A549 (cell line): Measurements from ENCODE around the gene SNX27. TPM values are rescaled to one million over a fixed set of nuclear protein-coding genes. Genes with fewer than 3 reads are reported as not detected.

Experiments
- ATAC-seq, 2 experiments: fragments of 200-7000 bp in 1 of 2; fragments of >200 bp in 1 of 2; cut with Nextera tagmentation in 1 of 2; cut with Tn5 transposase in 1 of 2; 3 replicates each; pipeline versions ENCODE4 v1.8.0 to v1.9.1; 2018 to 2020; ENCODE audit warnings: mild to moderate bottlenecking in 1 of 2, moderate library complexity in 1 of 2
- CTCF ChIA-PET: fragments of 300-600 bp; sonication (Branson Sonifier 250); formaldehyde crosslinking; extraction: SDS; loops from one replicate; lab custom pipeline; 2021; ENCODE audit warnings: antibody characterized with exemption, inconsistent platforms; lab: Yijun Ruan, JAX
- POLR2A ChIA-PET: fragments of 350-600 bp; formaldehyde crosslinking; extraction: SDS; loops from one replicate; lab custom pipeline; 2021; ENCODE audit warnings: antibody characterized with exemption, inconsistent platforms; lab: Yijun Ruan, JAX
- DNase-seq, 2 experiments: peaks; one replicate each; pipeline versions ENCODE4 v3.0.0 to v3.0.0-alpha.2; 2011 to 2016; ENCODE audit warnings: low read depth in 1 of 2, low spot score in 1 of 2
- FAIRE-seq: peaks from 2 replicates; lab custom pipeline; 2011; peaks lifted over from hg19 to GRCh38; lab: Jason Lieb, UNC
- H3K27ac ChIP-seq, 2 experiments: fragments of >200 bp; sonication (Bioruptor Twin); formaldehyde crosslinking; 3 replicates each; pipeline ENCODE4 v1.5.1; 2016 to 2017
- H3K4me1 ChIP-seq: fragments of >200 bp; sonication (Bioruptor Twin); formaldehyde crosslinking; 3 replicates; pipeline ENCODE4 v1.6.1; 2016
- H3K4me2 ChIP-seq: fragments of >200 bp; sonication (Bioruptor Twin); formaldehyde crosslinking; 3 replicates; pipeline ENCODE4 v1.6.1; 2016
- H3K4me3 ChIP-seq: fragments of >200 bp; sonication (Bioruptor Twin); formaldehyde crosslinking; 3 replicates; pipeline ENCODE4 v1.5.1; 2016
- H3K9me3 ChIP-seq: fragments of >200 bp; sonication (Bioruptor Twin); formaldehyde crosslinking; 3 replicates; pipeline ENCODE4 v1.6.1; 2016
- CEBPB ChIP-seq, 2 experiments: fragments of >200 bp in 1 of 2; sonication (Bioruptor Twin) in 1 of 2; formaldehyde crosslinking in 1 of 2; IDR thresholded peaks; 2 replicates each; pipeline ENCODE4 v1.6.1; 2012 to 2016
- EHF ChIP-seq: fragments of 250-450 bp; sonication (Bioruptor Pico); IDR thresholded peaks from 2 replicates; pipeline ENCODE4 v1.5.0; 2020; ENCODE audit warnings: mild to moderate bottlenecking
- FOSB ChIP-seq: fragments of 250-450 bp; sonication (Bioruptor Pico); IDR thresholded peaks from 2 replicates; pipeline ENCODE4 v1.5.0; 2020; ENCODE audit warnings: mild to moderate bottlenecking, moderate library complexity
- FOSL2 ChIP-seq, 2 experiments: fragments of 450-650 bp in 1 of 2; fragments of >200 bp in 1 of 2; sonication (Bioruptor Twin) in 1 of 2; formaldehyde crosslinking; IDR thresholded peaks; 2 replicates each; pipeline versions ENCODE4 v1.5.0 to v1.6.1; 2016 to 2020; ENCODE audit warnings: mild to moderate bottlenecking in 1 of 2, moderate library complexity in 1 of 2
- HDAC2 ChIP-seq: fragments of 200-600 bp; sonication (generic); IDR thresholded peaks from 2 replicates; pipeline ENCODE4 v1.6.1; 2016
- HOXB13 ChIP-seq: fragments of 250-450 bp; sonication (Bioruptor Pico); IDR thresholded peaks from 2 replicates; pipeline ENCODE4 v1.5.0; 2020; ENCODE audit warnings: low read depth, mild to moderate bottlenecking, moderate library complexity
- KDM1A ChIP-seq: fragments of 200-600 bp; sonication (generic); IDR thresholded peaks from 2 replicates; pipeline ENCODE4 v1.6.1; 2016; ENCODE audit warnings: low read depth, mild to moderate bottlenecking
- NFE2L2 ChIP-seq: fragments of 150-350 bp; conservative IDR thresholded peaks from 2 replicates; pipeline ENCODE4 v1.6.1; 2014; ENCODE audit warnings: low read length
- NPAS2 ChIP-seq: fragments of 250-450 bp; sonication (Bioruptor Pico); IDR thresholded peaks from 2 replicates; pipeline ENCODE4 v1.8.0; 2022; ENCODE audit warnings: mild to moderate bottlenecking, moderate library complexity, borderline replicate concordance
- NR3C1 ChIP-seq: fragments of >200 bp; sonication (Bioruptor Twin); formaldehyde crosslinking; IDR thresholded peaks from 3 replicates; pipeline ENCODE4 v1.6.1; 2017
- PHF8 ChIP-seq: fragments of 200-600 bp; sonication (generic); IDR thresholded peaks from 2 replicates; pipeline ENCODE4 v1.6.1; 2016; ENCODE audit warnings: low read depth, mild to moderate bottlenecking, antibody characterized with exemption, moderate library complexity, borderline replicate concordance
- POLR2AphosphoS2 ChIP-seq: conservative IDR thresholded peaks from 2 replicates; pipeline ENCODE4 v1.6.1; 2012; ENCODE audit warnings: low read length, improper control_type of control experiment, inconsistent platforms
- RARB ChIP-seq: fragments of 250-450 bp; sonication (Bioruptor Pico); IDR thresholded peaks from 2 replicates; pipeline ENCODE4 v1.8.0; 2021; ENCODE audit warnings: mild to moderate bottlenecking, moderate library complexity
- RCOR1 ChIP-seq: fragments of 150-350 bp; IDR thresholded peaks from 2 replicates; pipeline ENCODE4 v1.6.1; 2014; ENCODE audit warnings: antibody characterized with exemption, low read length, low read depth
- SMC3 ChIP-seq: fragments of >200 bp; sonication (Bioruptor Twin); formaldehyde crosslinking; IDR thresholded peaks from 3 replicates; pipeline ENCODE4 v1.6.1; 2018; ENCODE audit warnings: inconsistent platforms
- TP53 ChIP-seq: fragments of 250-450 bp; sonication (Bioruptor Pico); IDR thresholded peaks from 2 replicates; pipeline ENCODE4 v1.5.0; 2021; ENCODE audit warnings: mild to moderate bottlenecking, moderate library complexity
- ZNF302 ChIP-seq: fragments of 250-450 bp; sonication (Bioruptor Pico); IDR thresholded peaks from 2 replicates; pipeline ENCODE4 v1.9.0; 2021; ENCODE audit warnings: inconsistent platforms, mild to moderate bottlenecking, moderate library complexity
- WGBS: methylation state at CpG from one replicate; pipeline ENCODE4 v1.1.6; 2017; ENCODE audit errors: missing lambda C conversion rate; 5-methylcytosine and 5-hydroxymethylcytosine counted together
- polyA plus RNA-seq, 4 experiments: library from polyadenylated mRNA; depleted of rRNA in 3 of 4; stranded (reverse); fragments of >200 nt; fragmentation: RNase III in 1 of 4; extraction: RNeasy Plus Mini Kit Qiagen cat#74134 plus additional on column Dnase treatment in 1 of 4; gene quantifications; 2 replicates in 3 of 4; 3 replicates in 1 of 4; pipeline ENCODE4 v1.2.3, GENCODE V29; 2011 to 2017
- TF ChIP-seq, protein P1 (sequence below): fragments of >200 bp; sonication (Bioruptor Twin); formaldehyde crosslinking; IDR thresholded peaks from 3 replicates; pipeline ENCODE4 v1.5.1; 2016
- TF ChIP-seq, protein P2 (sequence below): fragments of 250-450 bp; sonication (Bioruptor Pico); IDR thresholded peaks from 2 replicates; pipeline ENCODE4 v1.5.0; 2020; ENCODE audit warnings: low read depth, mild to moderate bottlenecking, moderate library complexity
- TF ChIP-seq, protein P3 (sequence below): fragments of >200 bp; sonication (Bioruptor Twin); formaldehyde crosslinking; IDR thresholded peaks from 3 replicates; pipeline ENCODE4 v1.6.1; 2016
- TF ChIP-seq, protein P4 (sequence below): fragments of 150-350 bp; IDR thresholded peaks from 2 replicates; pipeline ENCODE4 v1.6.1; 2014; ENCODE audit warnings: low read depth, mild to moderate bottlenecking, low read length
- TF ChIP-seq, protein P5 (sequence below): IDR thresholded peaks from 2 replicates; pipeline ENCODE4 v1.6.1; 2012; ENCODE audit warnings: low read depth, borderline replicate concordance
- TF ChIP-seq, protein P6 (sequence below): fragments of >200 bp; sonication (Bioruptor Twin); formaldehyde crosslinking; IDR thresholded peaks from 2 replicates; pipeline ENCODE4 v1.6.1; 2016

The SNX27 gene
- polyA plus RNA-seq, 2 of the 4 experiments (the other 2 are of a cell fraction) = 13.6 to 29.1 TPM

DNA sequence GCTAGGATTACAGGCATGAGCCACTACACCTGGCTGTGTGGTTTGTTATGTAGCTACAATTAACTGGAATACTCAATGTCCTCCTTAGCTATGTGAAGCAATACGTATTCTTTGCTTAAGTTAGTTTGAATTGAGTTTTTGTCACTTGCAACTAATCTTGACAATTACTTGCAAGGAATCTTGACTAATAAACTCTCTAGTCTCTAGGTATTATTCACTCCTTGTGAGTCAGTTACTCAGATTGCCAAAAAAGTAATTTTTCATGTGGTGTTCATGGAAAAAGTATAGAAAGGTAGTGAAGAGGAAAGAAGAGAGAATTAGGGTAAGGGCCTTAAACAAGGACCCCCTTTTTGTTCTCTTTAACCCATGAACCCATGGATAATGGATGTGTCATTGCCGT lies 7.6 kb upstream of the SNX27 start:
- TF ChIP-seq PHF8 (no peak), HOXB13 (no peak), ZNF302 (CRISPR knock-in tag) (no peak), RARB (CRISPR knock-in tag) (no peak), FOSB (CRISPR knock-in tag) (no peak), POLR2AphosphoS2 (no peak)
- TF ChIP-seq, protein P1, sequence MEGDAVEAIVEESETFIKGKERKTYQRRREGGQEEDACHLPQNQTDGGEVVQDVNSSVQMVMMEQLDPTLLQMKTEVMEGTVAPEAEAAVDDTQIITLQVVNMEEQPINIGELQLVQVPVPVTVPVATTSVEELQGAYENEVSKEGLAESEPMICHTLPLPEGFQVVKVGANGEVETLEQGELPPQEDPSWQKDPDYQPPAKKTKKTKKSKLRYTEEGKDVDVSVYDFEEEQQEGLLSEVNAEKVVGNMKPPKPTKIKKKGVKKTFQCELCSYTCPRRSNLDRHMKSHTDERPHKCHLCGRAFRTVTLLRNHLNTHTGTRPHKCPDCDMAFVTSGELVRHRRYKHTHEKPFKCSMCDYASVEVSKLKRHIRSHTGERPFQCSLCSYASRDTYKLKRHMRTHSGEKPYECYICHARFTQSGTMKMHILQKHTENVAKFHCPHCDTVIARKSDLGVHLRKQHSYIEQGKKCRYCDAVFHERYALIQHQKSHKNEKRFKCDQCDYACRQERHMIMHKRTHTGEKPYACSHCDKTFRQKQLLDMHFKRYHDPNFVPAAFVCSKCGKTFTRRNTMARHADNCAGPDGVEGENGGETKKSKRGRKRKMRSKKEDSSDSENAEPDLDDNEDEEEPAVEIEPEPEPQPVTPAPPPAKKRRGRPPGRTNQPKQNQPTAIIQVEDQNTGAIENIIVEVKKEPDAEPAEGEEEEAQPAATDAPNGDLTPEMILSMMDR = no peak
- TF ChIP-seq, protein P2, sequence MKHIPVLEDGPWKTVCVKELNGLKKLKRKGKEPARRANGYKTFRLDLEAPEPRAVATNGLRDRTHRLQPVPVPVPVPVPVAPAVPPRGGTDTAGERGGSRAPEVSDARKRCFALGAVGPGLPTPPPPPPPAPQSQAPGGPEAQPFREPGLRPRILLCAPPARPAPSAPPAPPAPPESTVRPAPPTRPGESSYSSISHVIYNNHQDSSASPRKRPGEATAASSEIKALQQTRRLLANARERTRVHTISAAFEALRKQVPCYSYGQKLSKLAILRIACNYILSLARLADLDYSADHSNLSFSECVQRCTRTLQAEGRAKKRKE (CRISPR knock-in tag) = no peak
- Histone ChIP-seq H3K4me3 (no peak overlapping the region), H3K9me3 (no peaks in the 10 kb centered on the region), H3K27ac (no peak overlapping the region), H3K4me1 (peaks cover 31% of the 10 kb centered on the region), H3K4me2 (no peak overlapping the region)
- POLR2A ChIA-PET = no interaction called here
- FAIRE-seq = no peak
- ATAC-seq = no peak
- DNase-seq = no peak
- CTCF ChIA-PET = interaction anchor here (1.0 to 10.6 kb wide), 2 partner anchors 10 to 70 kb away, joined by 3 to 108 read pairs; no protein-coding TSS in a partner anchor
- 52% methylated on average over 2 of the region's 2 CpGs for WGBS

DNA sequence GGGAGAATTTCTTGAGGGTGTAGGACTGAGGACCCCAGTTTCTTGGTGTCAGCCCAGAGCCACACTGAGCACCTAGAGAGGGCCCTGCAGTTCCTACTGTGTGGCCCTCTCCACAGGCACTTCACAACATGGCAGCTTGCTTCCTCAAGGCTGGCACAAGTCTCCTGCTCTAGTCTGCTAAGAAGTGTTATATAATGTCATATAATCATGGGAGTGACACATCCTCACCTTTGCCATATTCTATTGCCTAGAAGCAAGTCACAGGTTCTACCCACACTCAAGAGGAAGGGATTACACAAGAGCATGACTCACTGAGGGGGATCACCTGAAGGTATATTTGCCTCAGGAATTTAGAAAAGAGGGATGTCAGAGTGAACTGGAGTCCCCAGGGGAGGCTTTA lies 5.5 kb upstream of the SNX27 start:
- H3K4me2 ChIP-seq = peak overlapping the region; percentile 27
- ChIA-PET POLR2A (no interaction called here), CTCF (interaction anchor here (10.6 kb wide), 1 partner anchor 12 kb away, joined by 108 read pairs; no protein-coding TSS in a partner anchor)
- H3K27ac ChIP-seq = peak overlapping the region in 1 of 2 experiments; percentile 39; a peak in 3 of 6 replicates
- H3K4me1 ChIP-seq = peaks cover 40% of the 10 kb centered on the region
- TF ChIP-seq NFE2L2 = no peak
- no peak for TF ChIP-seq RCOR1
- TF ChIP-seq, protein P3, sequence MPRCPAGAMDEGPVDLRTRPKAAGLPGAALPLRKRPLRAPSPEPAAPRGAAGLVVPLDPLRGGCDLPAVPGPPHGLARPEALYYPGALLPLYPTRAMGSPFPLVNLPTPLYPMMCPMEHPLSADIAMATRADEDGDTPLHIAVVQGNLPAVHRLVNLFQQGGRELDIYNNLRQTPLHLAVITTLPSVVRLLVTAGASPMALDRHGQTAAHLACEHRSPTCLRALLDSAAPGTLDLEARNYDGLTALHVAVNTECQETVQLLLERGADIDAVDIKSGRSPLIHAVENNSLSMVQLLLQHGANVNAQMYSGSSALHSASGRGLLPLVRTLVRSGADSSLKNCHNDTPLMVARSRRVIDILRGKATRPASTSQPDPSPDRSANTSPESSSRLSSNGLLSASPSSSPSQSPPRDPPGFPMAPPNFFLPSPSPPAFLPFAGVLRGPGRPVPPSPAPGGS = no peak
- TF ChIP-seq SMC3 = no peak
- TF ChIP-seq NPAS2 (CRISPR knock-in tag) = no peak
- TF ChIP-seq HDAC2 = no peak
- TF ChIP-seq CEBPB (IDR thresholded peaks at IDR 0.05) = peak in 1 of 2 experiments; percentile 78; a peak in 3 of 4 replicates
- peak; percentile 44; the same call in 1 of the 2 replicates for TF ChIP-seq FOSL2 (IDR thresholded peaks at IDR 0.05)
- TF ChIP-seq FOSL2 (CRISPR knock-in tag; IDR thresholded peaks at IDR 0.05) = peak; percentile 74
- no peak for TF ChIP-seq POLR2AphosphoS2
- TF ChIP-seq, protein P4, sequence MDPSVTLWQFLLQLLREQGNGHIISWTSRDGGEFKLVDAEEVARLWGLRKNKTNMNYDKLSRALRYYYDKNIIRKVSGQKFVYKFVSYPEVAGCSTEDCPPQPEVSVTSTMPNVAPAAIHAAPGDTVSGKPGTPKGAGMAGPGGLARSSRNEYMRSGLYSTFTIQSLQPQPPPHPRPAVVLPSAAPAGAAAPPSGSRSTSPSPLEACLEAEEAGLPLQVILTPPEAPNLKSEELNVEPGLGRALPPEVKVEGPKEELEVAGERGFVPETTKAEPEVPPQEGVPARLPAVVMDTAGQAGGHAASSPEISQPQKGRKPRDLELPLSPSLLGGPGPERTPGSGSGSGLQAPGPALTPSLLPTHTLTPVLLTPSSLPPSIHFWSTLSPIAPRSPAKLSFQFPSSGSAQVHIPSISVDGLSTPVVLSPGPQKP = no peak
- no peak for TF ChIP-seq EHF (CRISPR knock-in tag)
- no peak for TF ChIP-seq FOSB (CRISPR knock-in tag)
- TF ChIP-seq, protein P5, sequence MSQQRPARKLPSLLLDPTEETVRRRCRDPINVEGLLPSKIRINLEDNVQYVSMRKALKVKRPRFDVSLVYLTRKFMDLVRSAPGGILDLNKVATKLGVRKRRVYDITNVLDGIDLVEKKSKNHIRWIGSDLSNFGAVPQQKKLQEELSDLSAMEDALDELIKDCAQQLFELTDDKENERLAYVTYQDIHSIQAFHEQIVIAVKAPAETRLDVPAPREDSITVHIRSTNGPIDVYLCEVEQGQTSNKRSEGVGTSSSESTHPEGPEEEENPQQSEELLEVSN = no peak
- TF ChIP-seq, protein P6, sequence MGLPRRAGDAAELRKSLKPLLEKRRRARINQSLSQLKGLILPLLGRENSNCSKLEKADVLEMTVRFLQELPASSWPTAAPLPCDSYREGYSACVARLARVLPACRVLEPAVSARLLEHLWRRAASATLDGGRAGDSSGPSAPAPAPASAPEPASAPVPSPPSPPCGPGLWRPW = no peak
- no peak for TF ChIP-seq NR3C1
- no peak for TF ChIP-seq TP53 (CRISPR knock-in tag)
- no peak for TF ChIP-seq KDM1A
- FAIRE-seq (no peak), ATAC-seq (peak in 1 of 2 experiments; percentile 26; a peak in 3 of 6 replicates), DNase-seq (peak in 1 of 2 experiments; percentile 48)
- no peak overlapping the region for H3K4me3 ChIP-seq
- no peaks in the 10 kb centered on the region for H3K9me3 ChIP-seq
